ENCODE results near the gene SNRNP70. TPM values are rescaled to one million over a fixed set of nuclear protein-coding genes. Genes with fewer than 3 reads are reported as not detected.

The SNRNP70 gene
- total and polyA plus RNA-seq, 2 of the 13 experiments (the other 11 are each of a cell fraction or from before 2014, with no cell fraction given) = 150 to 210 TPM

DNA sequence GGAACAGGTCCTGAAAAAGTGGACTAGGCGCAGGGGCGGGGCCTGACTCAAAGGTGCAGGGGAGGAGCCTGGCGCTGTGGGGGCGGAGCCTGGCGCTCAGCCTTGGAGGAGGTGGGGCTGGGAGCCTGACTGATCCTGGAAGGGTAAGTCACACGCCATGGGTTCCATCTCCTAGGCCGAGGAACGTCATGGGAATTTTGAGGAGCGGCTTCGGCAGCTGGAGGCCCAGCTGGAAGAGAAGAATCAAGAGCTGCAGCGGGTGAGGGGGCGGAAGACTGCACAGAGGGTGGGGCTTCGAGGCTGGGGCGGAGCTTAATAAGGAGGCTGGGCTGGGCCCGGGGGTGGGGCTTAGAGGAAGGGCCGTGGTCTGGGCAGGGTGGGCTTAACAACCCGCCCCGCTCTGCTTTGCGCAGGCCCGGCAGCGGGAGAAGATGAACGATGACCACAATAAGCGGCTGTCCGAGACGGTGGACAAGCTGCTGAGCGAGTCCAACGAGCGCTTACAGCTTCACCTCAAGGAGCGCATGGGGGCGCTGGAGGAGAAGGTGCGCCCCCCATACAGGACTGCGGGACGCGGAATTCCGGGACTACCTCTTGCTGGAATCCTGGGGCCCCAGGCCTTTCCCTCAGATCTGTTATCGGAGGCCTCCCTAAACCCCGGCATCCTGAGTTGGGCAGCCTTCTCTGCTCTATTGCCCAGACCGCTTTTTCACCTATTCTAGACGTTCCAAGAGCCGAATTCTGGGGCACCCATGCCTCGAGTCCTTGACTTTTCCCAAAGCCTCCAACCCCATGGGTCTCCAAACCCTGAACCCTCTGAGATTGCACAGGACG is 48.6 kb downstream of the SNRNP70 start:
- H3K4me3 ChIP-seq (replicated peaks in 1 of 3; ENCODE audit: insufficient read depth in 1 of 3, low read depth in 2 of 3, low read length in 3 of 3) = no peak overlapping the region
- H2AFZ ChIP-seq (ENCODE audit: low read length) = no peak overlapping the region
- WGBS (ENCODE audit: low lambda C conversion rate) = 96% methylated on average over 42 of the region's 42 CpGs
- no peak overlapping the region for H3K4me2 ChIP-seq (ENCODE audit: low read depth, low read length)
- H3K9me3 ChIP-seq (ENCODE audit: low read length) = no peaks in the 10 kb centered on the region
- DNase-seq (ENCODE audit: low spot score) (no peak), FAIRE-seq (no peak), ATAC-seq (no peak)
- intact Hi-C loops (cut with micrococcal nuclease; ENCODE audit: unreplicated experiment) = no loop called here
- ChIA-PET POLR2A (no interaction called here), CTCF (ENCODE audit: low intra/inter-chr PET ratio, low total read pairs) (no interaction called here)
- no peaks in the 10 kb centered on the region for H3K79me2 ChIP-seq (ENCODE audit: insufficient read depth, low read length)
- TF ChIP-seq CCAR2 (optimal IDR thresholded peaks at IDR 0.05; ENCODE audit: low read depth, low read length) (no peak), MEF2D (CRISPR knock-in tag; IDR thresholded peaks at IDR 0.05) (no peak), ZNF747 (CRISPR knock-in tag; IDR thresholded peaks at IDR 0.05; ENCODE audit: borderline replicate concordance) (no peak), ZNF564 (CRISPR knock-in tag; IDR thresholded peaks at IDR 0.05) (no peak), ZZZ3 (CRISPR knock-in tag; IDR thresholded peaks at IDR 0.05; ENCODE audit: borderline replicate concordance) (no peak)
- TF ChIP-seq, protein P1, sequence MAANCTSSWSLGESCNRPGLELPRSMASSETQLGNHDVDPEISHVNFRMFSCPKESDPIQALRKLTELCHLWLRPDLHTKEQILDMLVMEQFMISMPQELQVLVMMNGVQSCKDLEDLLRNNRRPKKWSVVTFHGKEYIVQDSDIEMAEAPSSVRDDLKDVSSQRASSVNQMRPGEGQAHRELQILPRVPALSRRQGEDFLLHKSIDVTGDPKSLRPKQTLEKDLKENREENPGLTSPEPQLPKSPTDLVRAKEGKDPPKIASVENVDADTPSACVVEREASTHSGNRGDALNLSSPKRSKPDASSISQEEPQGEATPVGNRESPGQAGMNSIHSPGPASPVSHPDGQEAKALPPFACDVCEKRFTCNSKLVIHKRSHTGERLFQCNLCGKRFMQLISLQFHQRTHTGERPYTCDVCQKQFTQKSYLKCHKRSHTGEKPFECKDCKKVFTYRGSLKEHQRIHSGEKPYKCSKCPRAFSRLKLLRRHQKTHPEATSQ (CRISPR knock-in tag; IDR thresholded peaks at IDR 0.05; ENCODE audit: borderline replicate concordance) = no peak
- TF ChIP-seq, protein P2, sequence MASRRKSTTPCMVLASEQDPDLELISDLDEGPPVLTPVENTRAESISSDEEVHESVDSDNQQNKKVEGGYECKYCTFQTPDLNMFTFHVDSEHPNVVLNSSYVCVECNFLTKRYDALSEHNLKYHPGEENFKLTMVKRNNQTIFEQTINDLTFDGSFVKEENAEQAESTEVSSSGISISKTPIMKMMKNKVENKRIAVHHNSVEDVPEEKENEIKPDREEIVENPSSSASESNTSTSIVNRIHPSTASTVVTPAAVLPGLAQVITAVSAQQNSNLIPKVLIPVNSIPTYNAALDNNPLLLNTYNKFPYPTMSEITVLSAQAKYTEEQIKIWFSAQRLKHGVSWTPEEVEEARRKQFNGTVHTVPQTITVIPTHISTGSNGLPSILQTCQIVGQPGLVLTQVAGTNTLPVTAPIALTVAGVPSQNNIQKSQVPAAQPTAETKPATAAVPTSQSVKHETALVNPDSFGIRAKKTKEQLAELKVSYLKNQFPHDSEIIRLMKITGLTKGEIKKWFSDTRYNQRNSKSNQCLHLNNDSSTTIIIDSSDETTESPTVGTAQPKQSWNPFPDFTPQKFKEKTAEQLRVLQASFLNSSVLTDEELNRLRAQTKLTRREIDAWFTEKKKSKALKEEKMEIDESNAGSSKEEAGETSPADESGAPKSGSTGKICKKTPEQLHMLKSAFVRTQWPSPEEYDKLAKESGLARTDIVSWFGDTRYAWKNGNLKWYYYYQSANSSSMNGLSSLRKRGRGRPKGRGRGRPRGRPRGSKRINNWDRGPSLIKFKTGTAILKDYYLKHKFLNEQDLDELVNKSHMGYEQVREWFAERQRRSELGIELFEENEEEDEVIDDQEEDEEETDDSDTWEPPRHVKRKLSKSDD (CRISPR knock-in tag; IDR thresholded peaks at IDR 0.05; ENCODE audit: low read depth) = no peak
- H4K20me1 ChIP-seq (ENCODE audit: insufficient read depth, low read length) = no peaks in the 10 kb centered on the region
- peaks cover 9% of the 10 kb centered on the region for H3K4me1 ChIP-seq (ENCODE audit: insufficient read depth, low read length)
- no peaks in the 10 kb centered on the region for H3K27me3 ChIP-seq (ENCODE audit: control insufficient read depth in 1 of 2, insufficient read depth in 2 of 2, low read length in 2 of 2)
- BruUV-seq (replicated peaks) = no TSS peak
- in situ Hi-C loops (cut with HindIII; ENCODE audit: extremely low pct_ligation_motif_present, low pct_unique_long_range_greater_than_20kb) = no loop called here
- H3K36me3 ChIP-seq (replicated peaks in 1 of 2; ENCODE audit: control insufficient read depth in 1 of 2, insufficient read depth in 2 of 2, low read length in 2 of 2) = peaks cover 3 to 5% of the 10 kb centered on the region in 2 experiments; a peak in 3 of 5 replicates
- H3K27ac ChIP-seq (ENCODE audit: extremely low read length, insufficient read depth, low read length) = no peak overlapping the region
- H3K9ac ChIP-seq (ENCODE audit: insufficient read depth, low read depth, low read length) = no peak overlapping the region
